HepG2 (cell line): ENCODE data around the gene TBC1D20. TPM values are rescaled to one million over a fixed set of nuclear protein-coding genes. Genes with fewer than 3 reads are reported as not detected.

Experiments used
- DNMT1 ChIP-seq: sonication (generic); formaldehyde crosslinking; IDR thresholded peaks from 2 replicates; pipeline ENCODE4 v1.5.1; 2020; ENCODE audit warnings: mild to moderate bottlenecking, missing genetic modification reagents
- ESRRA ChIP-seq: sonication (generic); formaldehyde crosslinking; IDR thresholded peaks from 2 replicates; pipeline ENCODE4 v1.5.1; 2020; ENCODE audit warnings: mild to moderate bottlenecking, low read depth, missing genetic modification reagents
- FOXA3 ChIP-seq: IDR thresholded peaks from 2 replicates; pipeline ENCODE4 v1.6.1; 2016; ENCODE audit warnings: missing genetic modification reagents, missing compliant biosample characterization
- GTF3A ChIP-seq: sonication (generic); formaldehyde crosslinking; conservative IDR thresholded peaks from 2 replicates; pipeline ENCODE4 v1.4.0; 2020; ENCODE audit warnings: mild to moderate bottlenecking, missing genetic modification reagents
- HBP1 ChIP-seq: IDR thresholded peaks from 2 replicates; pipeline ENCODE4 v1.6.1; 2016; ENCODE audit warnings: low read depth, control low read depth
- IRF1 ChIP-seq: sonication (generic); formaldehyde crosslinking; IDR thresholded peaks from 2 replicates; pipeline ENCODE4 v1.4.0; 2020; ENCODE audit warnings: low read depth, mild to moderate bottlenecking, missing genetic modification reagents
- IRF9 ChIP-seq: sonication (generic); formaldehyde crosslinking; IDR thresholded peaks from 2 replicates; pipeline ENCODE4 v1.8.0; 2022; ENCODE audit warnings: missing genetic modification reagents, mild to moderate bottlenecking, borderline replicate concordance
- MAX ChIP-seq: IDR thresholded peaks from 2 replicates; pipeline ENCODE4 v1.6.1; 2012; ENCODE audit warnings: inconsistent platforms
- MLXIP ChIP-seq: sonication (generic); formaldehyde crosslinking; IDR thresholded peaks from 2 replicates; pipeline ENCODE4 v1.9.0; 2021; ENCODE audit warnings: missing genetic modification reagents, borderline replicate concordance
- MTA1 ChIP-seq: sonication (generic); formaldehyde crosslinking; IDR thresholded peaks from 2 replicates; pipeline ENCODE4 v1.4.0; 2020; ENCODE audit warnings: missing genetic modification reagents, mild to moderate bottlenecking, borderline replicate concordance
- PAX8 ChIP-seq: sonication (generic); formaldehyde crosslinking; IDR thresholded peaks from 2 replicates; pipeline ENCODE4 v1.8.0; 2022; ENCODE audit warnings: mild to moderate bottlenecking, missing genetic modification reagents, borderline replicate concordance
- PRMT3 ChIP-seq: sonication (generic); formaldehyde crosslinking; IDR thresholded peaks from 2 replicates; pipeline ENCODE4 v1.8.1; 2022; ENCODE audit warnings: low read depth, mild to moderate bottlenecking, moderate library complexity, missing genetic modification reagents, borderline replicate concordance
- ZNF296 ChIP-seq: sonication (generic); formaldehyde crosslinking; conservative IDR thresholded peaks from 2 replicates; pipeline ENCODE4 v1.5.0; 2020; ENCODE audit warnings: mild to moderate bottlenecking, missing genetic modification reagents
- polyA plus RNA-seq, 8 experiments: library from polyadenylated mRNA; depleted of rRNA in 3 of 8; stranded (reverse) in 7 of 8; unstranded in 1 of 8; fragments of >200 nt; fragmentation: Illumina TruSeq in 4 of 8; extraction: Trizol in 4 of 8; gene quantifications; 2 replicates each; pipeline versions ENCODE4 v1.2.1 to v1.2.3, GENCODE V29; 2011 to 2016; ENCODE audit warnings: low read depth in 4 of 8, missing spikeins in 1 of 8, mixed read lengths in 1 of 8; ENCODE audit not compliant: insufficient read depth in 1 of 8
- total RNA-seq, 5 experiments: library from RNA; depleted of rRNA; stranded (reverse); fragments of >200 nt; fragmentation: Illumina TruSeq; extraction: Trizol; gene quantifications; 2 replicates each; pipeline ENCODE4 v1.2.3, GENCODE V29; 2016; ENCODE audit warnings: low read depth in 1 of 5
- TF ChIP-seq, protein P1 (sequence below): IDR thresholded peaks from 2 replicates; pipeline ENCODE4 v1.6.1; 2016; ENCODE audit warnings: low read depth, borderline replicate concordance
- TF ChIP-seq, protein P2 (sequence below): sonication (generic); formaldehyde crosslinking; conservative IDR thresholded peaks from 2 replicates; pipeline ENCODE4 v1.4.0; 2020; ENCODE audit warnings: mild to moderate bottlenecking, missing genetic modification reagents, moderate library complexity

Gene TBC1D20
- total and polyA plus RNA-seq, 2 of the 13 experiments (the other 11 are each of a cell fraction or from before 2014, with no cell fraction given), result 36.6 to 47.1 TPM

DNA sequence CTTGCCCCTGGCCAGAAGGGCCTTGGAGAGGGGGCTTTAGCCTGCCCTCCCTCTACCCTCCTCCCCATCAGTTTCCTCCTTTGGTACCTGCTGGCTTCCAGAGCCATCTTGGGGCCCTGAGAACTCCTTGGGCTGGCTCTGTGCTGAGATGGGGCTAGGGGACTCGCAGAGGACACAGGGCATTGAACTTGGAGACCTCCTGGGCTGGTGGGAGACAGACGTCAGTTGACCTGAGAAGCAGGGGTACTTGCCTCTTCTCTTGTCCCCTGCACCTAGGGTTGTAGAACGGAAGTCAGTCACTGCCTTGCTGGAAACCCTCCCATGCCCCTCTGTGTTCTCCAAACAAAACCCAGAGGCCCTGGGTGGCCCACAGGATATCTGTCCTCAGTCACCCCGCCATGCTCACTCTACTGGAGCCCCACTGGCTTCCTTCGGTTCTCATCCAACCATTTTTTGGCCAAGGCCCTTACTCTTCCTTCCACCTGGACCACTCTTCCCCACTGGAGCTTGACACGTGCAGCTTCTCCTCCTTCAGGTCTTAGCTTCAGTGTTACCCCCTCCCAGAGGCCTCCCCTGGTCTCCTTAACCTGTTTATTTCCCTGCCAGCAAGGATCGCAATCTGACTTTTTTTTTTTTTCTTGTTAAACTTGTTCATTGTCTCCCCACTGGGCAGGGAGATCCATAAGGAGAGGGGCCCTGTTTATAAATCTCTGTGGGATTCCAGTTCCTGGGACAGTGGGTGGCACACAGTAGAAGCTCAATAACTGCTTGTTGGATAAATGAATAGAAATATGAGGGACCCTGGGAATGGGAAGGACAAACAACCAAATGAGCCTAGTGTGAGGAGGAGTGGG is 53.3 kb downstream of the TBC1D20 start (continued):
- TF ChIP-seq MTA1 (CRISPR knock-in tag) (0 out of 2 replicates have a peak, but pooled peaks have one; percentile 58), DNMT1 (CRISPR knock-in tag) (peak; percentile 22; the same call in 1 of the 2 replicates), GTF3A (CRISPR knock-in tag) (0 out of 2 replicates have a peak, but pooled peaks have one; percentile 32), HBP1 (CRISPR knock-in tag) (0 out of 2 replicates have a peak, but pooled peaks have one; percentile 59), MLXIP (CRISPR knock-in tag) (0 out of 2 replicates have a peak, but pooled peaks have one; percentile 30), MAX (0 out of 2 replicates have a peak, but pooled peaks have one; percentile 5), IRF1 (CRISPR knock-in tag) (no peak), ZNF296 (0 out of 2 replicates have a peak, but pooled peaks have one; percentile 8), FOXA3 (no peak), IRF9 (CRISPR knock-in tag) (0 out of 2 replicates have a peak, but pooled peaks have one; percentile 71), PAX8 (CRISPR knock-in tag) (0 out of 2 replicates have a peak, but pooled peaks have one; percentile 42), PRMT3 (CRISPR knock-in tag) (no peak), ESRRA (CRISPR knock-in tag) (no peak)
- TF ChIP-seq, protein P1, sequence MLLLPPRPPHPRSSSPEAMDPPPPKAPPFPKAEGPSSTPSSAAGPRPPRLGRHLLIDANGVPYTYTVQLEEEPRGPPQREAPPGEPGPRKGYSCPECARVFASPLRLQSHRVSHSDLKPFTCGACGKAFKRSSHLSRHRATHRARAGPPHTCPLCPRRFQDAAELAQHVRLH (CRISPR knock-in tag), result peak; percentile 3; the same call in 1 of the 2 replicates
- TF ChIP-seq, protein P2, sequence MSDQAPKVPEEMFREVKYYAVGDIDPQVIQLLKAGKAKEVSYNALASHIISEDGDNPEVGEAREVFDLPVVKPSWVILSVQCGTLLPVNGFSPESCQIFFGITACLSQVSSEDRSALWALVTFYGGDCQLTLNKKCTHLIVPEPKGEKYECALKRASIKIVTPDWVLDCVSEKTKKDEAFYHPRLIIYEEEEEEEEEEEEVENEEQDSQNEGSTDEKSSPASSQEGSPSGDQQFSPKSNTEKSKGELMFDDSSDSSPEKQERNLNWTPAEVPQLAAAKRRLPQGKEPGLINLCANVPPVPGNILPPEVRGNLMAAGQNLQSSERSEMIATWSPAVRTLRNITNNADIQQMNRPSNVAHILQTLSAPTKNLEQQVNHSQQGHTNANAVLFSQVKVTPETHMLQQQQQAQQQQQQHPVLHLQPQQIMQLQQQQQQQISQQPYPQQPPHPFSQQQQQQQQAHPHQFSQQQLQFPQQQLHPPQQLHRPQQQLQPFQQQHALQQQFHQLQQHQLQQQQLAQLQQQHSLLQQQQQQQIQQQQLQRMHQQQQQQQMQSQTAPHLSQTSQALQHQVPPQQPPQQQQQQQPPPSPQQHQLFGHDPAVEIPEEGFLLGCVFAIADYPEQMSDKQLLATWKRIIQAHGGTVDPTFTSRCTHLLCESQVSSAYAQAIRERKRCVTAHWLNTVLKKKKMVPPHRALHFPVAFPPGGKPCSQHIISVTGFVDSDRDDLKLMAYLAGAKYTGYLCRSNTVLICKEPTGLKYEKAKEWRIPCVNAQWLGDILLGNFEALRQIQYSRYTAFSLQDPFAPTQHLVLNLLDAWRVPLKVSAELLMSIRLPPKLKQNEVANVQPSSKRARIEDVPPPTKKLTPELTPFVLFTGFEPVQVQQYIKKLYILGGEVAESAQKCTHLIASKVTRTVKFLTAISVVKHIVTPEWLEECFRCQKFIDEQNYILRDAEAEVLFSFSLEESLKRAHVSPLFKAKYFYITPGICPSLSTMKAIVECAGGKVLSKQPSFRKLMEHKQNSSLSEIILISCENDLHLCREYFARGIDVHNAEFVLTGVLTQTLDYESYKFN (CRISPR knock-in tag), result peak; percentile 5; the same call in 1 of the 2 replicates
